GM18870 (cell line): Measurements from ENCODE around the gene NOL4L.

Source experiments
- ATAC-seq: cut with Tn5 transposase; IDR thresholded peaks from one replicate; pipeline ENCODE4 v1.9.1; 2021; ENCODE audit warnings: moderate library complexity; ENCODE audit not compliant: unreplicated experiment

Gene NOL4L

DNA sequence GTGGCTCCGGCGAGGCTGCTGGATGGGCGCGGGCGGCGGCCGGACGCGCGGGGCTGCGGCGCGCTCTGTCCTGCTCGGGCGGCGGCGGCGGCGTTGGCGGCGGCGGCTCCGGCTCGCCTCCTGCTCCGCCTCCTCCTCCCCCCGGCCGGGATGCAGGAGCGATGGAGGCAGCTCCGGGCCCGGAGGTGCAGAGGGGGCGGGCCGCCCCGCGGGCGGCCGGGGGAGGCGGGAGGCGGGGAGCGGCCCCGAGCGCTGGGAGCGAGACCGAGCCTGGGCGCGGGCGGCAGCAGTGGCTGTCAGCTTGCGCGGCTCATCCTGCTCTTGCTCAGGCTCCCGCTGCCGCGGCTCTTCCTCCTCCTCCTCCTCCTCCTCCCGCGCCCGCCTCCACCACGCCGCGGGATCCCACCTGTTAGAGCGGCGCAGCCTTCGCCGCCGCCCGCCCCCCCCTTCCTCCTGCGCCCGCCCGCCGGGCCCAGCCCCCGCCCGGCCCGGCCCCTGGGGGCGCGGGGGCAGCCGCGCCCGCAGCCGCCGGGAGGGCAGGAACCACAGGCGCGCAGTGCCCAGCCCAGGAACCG, at the start of gene NOL4L:
TSS of gene NOL4L (minus strand) at position 323 of the 575 bp plus-strand sequence. CDS start 443 bp downstream, outside the sequence.
- no peak for ATAC-seq

- no peak for ATAC-seq
These were observed 49.1 kb upstream of the NOL4L start for GRCh38 chr20:32634041-32634805.

GRCh38 chr20:32632461-32633354, 47.6 kb upstream of the NOL4L start:
- no peak for ATAC-seq

GRCh38 chr20:32631933-32632460, 46.9 kb upstream of the NOL4L start:
- ATAC-seq: no peak

GRCh38 chr20:32629813-32630212, 44.7 kb upstream of the NOL4L start:
- ATAC-seq: no peak

DNA sequence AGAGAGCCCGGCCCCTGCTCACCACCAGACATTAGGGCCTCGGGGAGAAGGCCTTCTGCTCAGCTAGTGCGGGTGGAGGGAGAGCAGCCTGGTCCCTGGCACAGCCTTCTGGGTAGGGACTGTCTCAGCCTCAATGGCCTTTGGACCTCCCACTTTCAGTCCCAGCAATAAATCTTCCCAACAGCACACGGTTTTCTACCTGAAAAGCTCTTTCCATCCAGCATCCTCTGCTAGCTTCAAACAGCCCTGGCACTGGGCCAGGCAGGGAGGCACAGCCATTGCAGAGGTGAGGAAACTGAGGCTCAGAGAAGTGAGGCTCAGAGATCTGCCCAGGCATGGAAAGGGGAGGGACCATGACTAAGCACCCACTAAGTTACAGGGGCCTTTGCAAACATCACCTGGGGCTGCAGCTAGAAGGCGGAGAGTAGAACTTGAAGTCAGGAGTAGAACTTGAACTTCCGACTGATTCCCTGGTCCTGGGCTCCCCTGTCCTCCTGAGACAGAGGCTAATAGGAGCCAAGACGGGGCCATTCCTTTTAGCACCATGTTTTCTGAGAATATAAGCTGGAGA, 43.9 kb upstream of the NOL4L start:
- ATAC-seq: no peak

- ATAC-seq: no peak
These were observed 41.9 kb upstream of the NOL4L start for GRCh38 chr20:32626859-32627636.

DNA sequence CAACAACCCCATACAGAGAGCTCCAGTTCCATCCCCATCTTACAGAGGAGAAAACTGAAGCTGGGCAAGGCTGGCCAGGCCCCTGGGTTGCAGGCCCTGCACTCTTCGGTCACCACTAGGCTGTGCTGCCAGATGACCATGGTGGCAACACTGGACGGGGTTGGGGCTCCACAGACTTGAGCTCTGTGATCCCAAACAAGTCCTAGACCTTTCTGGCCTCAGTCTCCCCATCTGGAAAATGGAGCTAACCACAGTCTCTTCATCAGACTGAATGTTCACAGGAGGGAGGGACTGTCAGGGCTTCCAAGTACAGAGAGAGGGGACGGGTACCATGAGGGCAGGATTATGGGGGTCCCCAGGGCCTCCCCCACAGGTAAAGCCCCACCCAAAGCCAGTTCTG, 41.3 kb upstream of the NOL4L start:
- no peak for ATAC-seq

DNA sequence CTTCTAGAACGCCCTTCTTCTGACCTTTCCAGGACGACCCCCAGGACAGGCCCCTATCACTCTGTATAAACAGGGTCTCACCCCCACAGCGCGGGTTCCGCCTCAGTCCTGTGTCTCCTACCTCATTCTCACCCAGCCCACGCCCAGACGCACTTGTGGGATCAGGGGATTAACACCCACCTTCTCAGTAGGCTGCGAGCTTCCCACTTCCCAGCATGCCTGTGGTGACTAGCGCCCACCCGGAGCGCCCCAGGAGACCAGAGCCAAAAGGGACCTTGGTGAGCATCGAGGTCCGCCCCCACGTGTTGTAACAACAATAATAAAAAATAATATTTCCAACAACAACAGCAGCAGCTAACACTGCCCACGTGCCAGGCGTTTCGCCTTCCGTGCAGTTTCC, 40.9 kb upstream of the NOL4L start:
- no peak for ATAC-seq

GRCh38 chr20:32624687-32625345, 39.7 kb upstream of the NOL4L start:
- no peak for ATAC-seq

- no peak for ATAC-seq
These were observed 38.6 kb upstream of the NOL4L start for GRCh38 chr20:32623667-32624157.

- ATAC-seq: no peak
These were observed 37.7 kb upstream of the NOL4L start for GRCh38 chr20:32622585-32623468.

DNA sequence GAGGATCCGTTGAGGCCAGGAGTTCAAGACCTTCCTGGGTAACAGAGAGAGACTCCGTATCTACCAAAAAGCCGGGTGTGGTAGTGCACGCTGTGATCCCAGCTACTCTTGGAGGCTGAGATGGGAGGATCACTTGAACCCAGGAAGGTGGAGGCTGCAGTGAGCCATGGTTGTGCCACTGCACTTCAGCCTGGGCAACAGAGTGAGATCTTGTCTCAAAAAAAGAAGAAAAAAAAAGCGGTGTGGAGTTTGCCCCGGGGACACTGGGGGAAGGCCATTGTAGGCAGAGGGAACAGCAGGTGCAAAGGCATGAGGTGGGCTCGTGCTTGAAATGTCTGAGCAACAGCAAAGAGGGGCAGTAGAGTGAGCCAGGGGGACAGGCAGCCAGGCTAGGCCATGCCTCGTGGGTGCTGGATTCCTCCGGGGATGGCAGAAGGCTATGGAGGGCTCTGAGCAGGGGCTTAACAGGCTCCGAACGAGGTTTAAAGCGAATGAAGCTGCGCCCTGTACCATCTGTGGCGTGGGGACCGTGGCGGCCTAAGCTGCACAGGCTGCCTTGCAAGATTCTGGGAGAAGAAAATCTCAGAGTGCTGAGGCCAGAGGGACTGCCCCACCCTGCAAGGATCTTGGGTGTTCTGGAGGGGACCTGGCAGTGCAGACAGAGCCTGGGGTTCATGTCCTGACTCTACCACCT, 36.9 kb upstream of the NOL4L start:
- ATAC-seq: no peak

GRCh38 chr20:32621071-32621890, 36.1 kb upstream of the NOL4L start:
- no peak for ATAC-seq

DNA sequence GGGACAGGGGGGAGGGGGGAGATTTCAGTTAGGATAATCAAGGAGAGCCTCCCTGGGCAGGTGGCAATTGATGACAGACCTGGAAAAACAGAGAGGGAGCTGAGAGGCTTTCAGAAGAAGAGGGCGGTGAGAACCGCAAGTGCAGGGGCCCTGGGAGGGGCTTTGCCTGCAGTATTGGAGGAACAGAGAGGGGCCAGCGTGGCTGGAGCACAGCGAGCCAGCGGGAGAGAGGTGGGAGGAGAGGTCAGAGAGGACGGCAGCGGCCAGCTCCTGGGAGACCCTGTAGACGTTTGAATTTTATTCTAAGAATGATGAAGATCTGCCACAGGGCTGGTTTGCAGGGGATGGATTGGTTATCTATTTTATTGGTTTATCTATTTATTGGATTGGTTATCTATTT, 34.5 kb upstream of the NOL4L start:
- no peak for ATAC-seq

DNA sequence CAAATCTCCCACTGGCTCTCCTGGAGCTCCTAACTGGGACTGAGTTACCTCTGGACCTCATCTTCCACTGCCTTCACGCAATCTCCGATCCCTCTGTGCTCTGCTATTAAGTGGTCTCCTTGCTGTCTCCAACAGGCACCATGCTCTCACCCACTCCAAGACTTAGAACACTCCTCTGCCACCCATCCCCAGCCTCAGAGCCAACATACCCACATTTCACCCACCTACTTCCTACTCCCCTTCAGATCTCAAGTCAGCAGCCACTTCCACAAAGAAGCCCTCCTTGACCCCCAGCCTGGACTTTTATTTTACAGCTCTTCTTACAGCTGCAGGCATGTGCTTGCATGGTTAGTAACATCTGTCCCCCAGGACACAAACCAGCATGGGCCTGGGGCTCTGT, 29.6 kb upstream of the NOL4L start:
- no peak for ATAC-seq

DNA sequence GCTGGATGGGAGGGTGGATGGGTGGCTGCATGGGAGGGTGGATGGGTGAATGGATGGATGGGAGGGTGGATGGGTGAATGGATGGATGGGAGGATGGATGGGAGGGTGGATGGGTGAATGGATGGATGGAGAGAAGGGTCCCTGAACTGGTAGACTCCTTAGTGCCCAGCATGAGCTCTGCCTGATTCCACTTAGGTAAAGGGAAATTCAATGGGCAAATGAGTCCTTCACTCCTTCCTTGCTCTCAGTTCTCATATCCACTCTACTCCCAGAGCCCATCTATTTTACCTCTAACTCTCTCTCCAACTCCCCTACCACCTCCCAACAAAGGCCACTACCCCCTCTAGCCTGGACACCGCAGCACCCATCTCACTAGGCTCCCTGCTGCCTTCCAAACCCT, 29.2 kb upstream of the NOL4L start:
- no peak for ATAC-seq
